Right lobe of liver (tissue), 4 donors: Measurements from ENCODE around the gene MBP.

Experiments
- POLR2A ChIP-seq: fragments of 450-650 bp; IDR thresholded peaks from one replicate; pipeline ENCODE4 v1.6.1; 2017; ENCODE audit warnings: antibody characterized with exemption, mild to moderate bottlenecking
- TF ChIP-seq, protein P1 (sequence below), 4 donors: fragments of 200-600 bp in 3 of 4; fragments of 450-650 bp in 1 of 4; IDR thresholded peaks; one replicate each; pipeline versions ENCODE4 v1.5.1 to v1.8.0; 2016 to 2022; ENCODE audit warnings: antibody characterized with exemption in 4 of 4, mild to moderate bottlenecking in 2 of 4
- donor health status: DM: no; HTN: no; CAD: no.
- donor health status: DM: no; HTN: no; CAD: no.
- donor health status: DM: no; HTN: yes; CAD: no.

DNA sequence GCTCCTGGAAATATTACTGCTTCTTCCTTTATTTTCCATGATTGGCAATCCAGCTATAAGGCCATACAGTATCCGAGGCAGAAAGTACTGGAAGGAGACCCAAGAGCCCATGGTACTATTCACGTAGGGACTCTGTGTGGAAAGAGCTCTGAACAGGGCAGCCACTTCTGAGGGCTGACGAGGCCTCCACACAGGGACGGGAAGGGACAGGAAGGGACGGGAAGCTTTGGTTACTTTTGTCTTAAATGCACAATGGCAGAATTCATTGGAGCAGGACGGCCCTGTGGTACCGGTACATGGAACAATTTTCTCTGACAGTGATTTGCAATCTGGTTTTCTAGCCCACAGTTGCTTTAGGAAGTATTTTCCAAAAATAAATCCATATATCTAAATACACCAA lies 102.4 kb downstream of the MBP start:
- TF ChIP-seq, protein P1, sequence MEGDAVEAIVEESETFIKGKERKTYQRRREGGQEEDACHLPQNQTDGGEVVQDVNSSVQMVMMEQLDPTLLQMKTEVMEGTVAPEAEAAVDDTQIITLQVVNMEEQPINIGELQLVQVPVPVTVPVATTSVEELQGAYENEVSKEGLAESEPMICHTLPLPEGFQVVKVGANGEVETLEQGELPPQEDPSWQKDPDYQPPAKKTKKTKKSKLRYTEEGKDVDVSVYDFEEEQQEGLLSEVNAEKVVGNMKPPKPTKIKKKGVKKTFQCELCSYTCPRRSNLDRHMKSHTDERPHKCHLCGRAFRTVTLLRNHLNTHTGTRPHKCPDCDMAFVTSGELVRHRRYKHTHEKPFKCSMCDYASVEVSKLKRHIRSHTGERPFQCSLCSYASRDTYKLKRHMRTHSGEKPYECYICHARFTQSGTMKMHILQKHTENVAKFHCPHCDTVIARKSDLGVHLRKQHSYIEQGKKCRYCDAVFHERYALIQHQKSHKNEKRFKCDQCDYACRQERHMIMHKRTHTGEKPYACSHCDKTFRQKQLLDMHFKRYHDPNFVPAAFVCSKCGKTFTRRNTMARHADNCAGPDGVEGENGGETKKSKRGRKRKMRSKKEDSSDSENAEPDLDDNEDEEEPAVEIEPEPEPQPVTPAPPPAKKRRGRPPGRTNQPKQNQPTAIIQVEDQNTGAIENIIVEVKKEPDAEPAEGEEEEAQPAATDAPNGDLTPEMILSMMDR (IDR thresholded peaks at IDR 0.05) = no peak
- TF ChIP-seq POLR2A = no peak
